HCT116 (cell line): ENCODE measurements around the gene RNU1-1. TPM values are rescaled to one million over a fixed set of nuclear protein-coding genes. Genes with fewer than 3 reads are reported as not detected.
A peak's percentile ranks its signal among the peaks of the same experiment; 100 is the strongest.
"Not testable (repeated sequence)": the region's sequence is repeated elsewhere in the genome, so short reads cannot be mapped to it uniquely, and the experiment has no call there.

Experiments
- ATAC-seq: fragments of 200-7000 bp; cut with Tn5 transposase; 2 replicates; pipeline ENCODE4 v1.9.1; 2020; ENCODE audit warnings: mild to moderate bottlenecking, moderate library complexity
- BruUV-seq: library from RNA; stranded (reverse); fragments of 400-500 nt; replicated peaks from 2 replicates; lab custom pipeline; 2021; lab: Mats Ljungman, UMichigan
- CTCF ChIA-PET: fragments of 300-600 bp; sonication (Branson Sonifier 250); formaldehyde crosslinking; loops from one replicate; lab custom pipeline; 2021; ENCODE audit warnings: antibody characterized with exemption; lab: Charles Lee
- POLR2A ChIA-PET: fragments of 300-600, 350-600 bp; sonication (Branson Sonifier 250); formaldehyde crosslinking; loops from one replicate; lab custom pipeline; 2021; ENCODE audit warnings: antibody characterized with exemption; lab: Charles Lee
- RAD21 ChIA-PET, 2 experiments: fragments of 300-600 bp; sonication (Branson Sonifier 250); formaldehyde crosslinking; loops; one replicate each; lab custom pipeline; 2023; ENCODE audit warnings: low total read pairs in 2 of 2; ENCODE audit not compliant: uncharacterized antibody in 2 of 2, unreplicated experiment in 2 of 2, low non-redundant PET in 1 of 2; lab: Charles Lee
- DNase-seq: peaks from one replicate; pipeline ENCODE4 v3.0.0-alpha.2; 2010; ENCODE audit warnings: low read depth, low spot score
- H2AFZ ChIP-seq: fragments of 200-600 bp; shearing (Covaris generic), sonication (generic); 2 replicates; pipeline ENCODE4 v1.6.1; 2017; ENCODE audit warnings: low read depth, mixed run types, mixed read lengths, antibody characterized with exemption, low read length; ENCODE audit not compliant: poor library complexity, severe bottlenecking
- H3K27ac ChIP-seq: 2 replicates; pipeline ENCODE4 v1.5.1; 2012; ENCODE audit warnings: low read depth, low read length
- H3K27me3 ChIP-seq: fragments of 200-600 bp; sonication (generic); 2 replicates; pipeline ENCODE4 v1.6.1; 2016; ENCODE audit warnings: mixed run types, low read length, mixed read lengths; ENCODE audit not compliant: insufficient read depth
- H3K36me3 ChIP-seq, 2 experiments: fragments of 200-500 bp in 1 of 2; fragments of 200-600 bp in 1 of 2; sonication (Bioruptor generic) in 1 of 2; sonication (generic) in 1 of 2; 2 replicates each; pipeline versions ENCODE4 v1.5.1 to v1.6.1; 2014 to 2016; ENCODE audit warnings: low read length in 2 of 2, inconsistent platforms in 1 of 2, mixed read lengths in 1 of 2, mixed run types in 1 of 2; ENCODE audit not compliant: insufficient read depth in 2 of 2, control insufficient read depth in 1 of 2
- H3K4me1 ChIP-seq, 2 experiments: fragments of 200-600 bp in 1 of 2; sonication (generic) in 1 of 2; 2 replicates each; pipeline versions ENCODE4 v1.5.1 to v1.6.1; 2012 to 2017; ENCODE audit warnings: low read length in 2 of 2, inconsistent platforms in 1 of 2, mild to moderate bottlenecking in 1 of 2, mixed read lengths in 1 of 2, mixed run types in 1 of 2, moderate library complexity in 1 of 2; ENCODE audit not compliant: insufficient read depth in 2 of 2, control insufficient read depth in 1 of 2
- H3K4me2 ChIP-seq: fragments of 200-600 bp; sonication (generic); 2 replicates; pipeline ENCODE4 v1.6.1; 2017; ENCODE audit warnings: mixed run types, low read length, mixed read lengths
- H3K4me3 ChIP-seq, 2 experiments: fragments of 200-600 bp in 1 of 2; sonication (generic) in 1 of 2; replicated peaks in 1 of 2; 2 replicates each; pipeline ENCODE4 v1.5.1; 2011 to 2016; ENCODE audit warnings: low read length in 2 of 2, control low read depth in 1 of 2, low read depth in 1 of 2, mild to moderate bottlenecking in 1 of 2, mixed read lengths in 1 of 2, mixed run types in 1 of 2
- H3K79me2 ChIP-seq: fragments of 200-600 bp; sonication (generic); 2 replicates; pipeline ENCODE4 v1.6.1; 2017; ENCODE audit warnings: mild to moderate bottlenecking, mixed run types, low read length, moderate library complexity, mixed read lengths; ENCODE audit not compliant: insufficient read depth
- H3K9ac ChIP-seq: fragments of 200-600 bp; sonication (generic); 2 replicates; pipeline ENCODE4 v1.6.1; 2016; ENCODE audit warnings: low read length, mixed read lengths
- H3K9me2 ChIP-seq: fragments of 200-600 bp; sonication (generic), shearing (Covaris generic); 2 replicates; pipeline ENCODE4 v1.6.1; 2017; ENCODE audit warnings: mixed run types, mild to moderate bottlenecking, moderate library complexity; ENCODE audit not compliant: insufficient read depth
- H3K9me3 ChIP-seq, 2 experiments: fragments of 200-500 bp in 1 of 2; fragments of 200-600 bp in 1 of 2; sonication (Bioruptor generic) in 1 of 2; sonication (generic) in 1 of 2; 2 replicates each; pipeline ENCODE4 v1.6.1; 2014 to 2017; ENCODE audit warnings: low read length in 2 of 2, mixed read lengths in 2 of 2, inconsistent platforms in 1 of 2, low read depth in 1 of 2, mild to moderate bottlenecking in 1 of 2, mixed run types in 1 of 2, moderate library complexity in 1 of 2; ENCODE audit not compliant: control insufficient read depth in 1 of 2, insufficient read depth in 1 of 2
- H4K20me1 ChIP-seq: fragments of 200-600 bp; sonication (generic), shearing (Covaris generic); 2 replicates; pipeline ENCODE4 v1.6.1; 2017; ENCODE audit warnings: mixed run types, mild to moderate bottlenecking, moderate library complexity; ENCODE audit not compliant: insufficient read depth
- MAX ChIP-seq: IDR thresholded peaks from 2 replicates; pipeline ENCODE4 v1.6.1; 2012
- intact Hi-C: fragments of 100-400 bp; cut with micrococcal nuclease; formaldehyde crosslinking; loops from 2 replicates; pipeline ENCODE4 v1.10.0; 2022
- total RNA-seq: library from RNA; stranded (reverse); gene quantifications from one replicate; pipeline ENCODE4 v1.2.1, GENCODE V29; 2021; ENCODE audit not compliant: unreplicated experiment

Gene RNU1-1
- total RNA-seq, 1 experiment from 2014 or later, result 1,685 TPM

DNA sequence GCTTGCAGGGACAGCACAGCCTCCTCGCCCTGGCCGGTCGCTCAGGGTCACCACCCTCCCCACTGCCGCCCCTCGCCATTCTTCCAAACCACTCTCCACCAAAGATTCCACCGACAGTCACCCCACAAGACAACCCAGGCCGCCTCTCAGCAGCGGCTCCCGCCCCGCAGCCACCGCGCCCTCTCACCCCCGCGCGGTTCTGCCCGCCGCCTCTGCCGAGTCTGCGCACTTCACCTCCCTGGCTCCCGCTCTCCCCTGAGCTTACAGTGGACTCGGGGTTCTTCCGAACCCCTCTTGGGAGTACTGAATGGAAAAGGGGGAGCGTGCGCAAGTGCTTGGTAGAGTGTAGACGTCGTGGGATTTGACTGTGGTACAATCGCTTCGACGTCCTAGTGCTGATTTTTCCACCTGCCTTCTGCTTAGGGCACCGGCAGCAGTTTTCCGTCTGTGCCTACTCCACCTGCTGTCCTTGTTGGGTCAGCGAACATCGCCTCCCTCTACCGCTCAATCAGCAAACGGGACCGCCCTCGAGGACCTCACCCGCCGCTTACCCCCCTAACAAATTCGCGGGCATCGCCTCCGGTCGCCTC, 20.2 kb upstream of the RNU1-1 start:
- H2AFZ ChIP-seq, DNase-seq, H3K4me3 ChIP-seq, H3K9me2 ChIP-seq, CTCF ChIA-PET, H3K27me3 ChIP-seq, H3K4me1 ChIP-seq, H3K9me3 ChIP-seq, intact Hi-C loops, H4K20me1 ChIP-seq, H3K9ac ChIP-seq, H3K27ac ChIP-seq, ATAC-seq, H3K79me2 ChIP-seq, POLR2A ChIA-PET, BruUV-seq, H3K36me3 ChIP-seq: not testable (repeated sequence)
- RAD21 ChIA-PET, result interaction anchor here in 1 of 2 experiments (0.5 kb wide), 1 partner anchor 344 kb away, joined by 6 read pairs; no protein-coding TSS in a partner anchor
- peak overlapping the region; percentile 39; the same call in 1 of the 2 replicates for H3K4me2 ChIP-seq
- TF ChIP-seq MAX, result peak; percentile 1; the same call in 1 of the 2 replicates

GRCh38 chr1:16532235-16532991, 18.3 kb upstream of the RNU1-1 start:
- H3K4me3 ChIP-seq, RAD21 ChIA-PET, H3K79me2 ChIP-seq, H3K4me2 ChIP-seq, H4K20me1 ChIP-seq, H3K27me3 ChIP-seq, H3K4me1 ChIP-seq, ATAC-seq, DNase-seq, POLR2A ChIA-PET, H2AFZ ChIP-seq, intact Hi-C loops, H3K9me2 ChIP-seq, CTCF ChIA-PET, H3K36me3 ChIP-seq, H3K27ac ChIP-seq, BruUV-seq, H3K9me3 ChIP-seq, H3K9ac ChIP-seq: not testable (repeated sequence)

DNA sequence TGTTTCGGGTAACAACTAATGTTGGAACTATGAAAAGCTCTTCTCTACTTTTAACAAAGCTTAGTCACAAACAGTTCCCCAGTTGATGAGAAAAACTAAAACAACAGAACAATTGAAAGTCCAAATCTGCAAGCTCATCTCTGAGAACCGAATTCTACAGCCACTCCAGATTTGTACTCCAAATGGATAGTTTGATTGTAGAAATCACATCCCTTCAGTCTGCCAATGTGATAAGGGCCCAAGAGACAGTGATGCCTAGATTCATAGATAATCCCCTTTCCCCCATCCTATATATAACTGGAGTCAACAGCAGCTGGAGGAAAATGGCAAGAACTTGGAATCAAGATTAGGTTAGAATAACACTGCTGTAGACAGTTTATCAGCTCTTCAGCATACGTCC, 14.3 kb upstream of the RNU1-1 start:
- H3K4me2 ChIP-seq, CTCF ChIA-PET, DNase-seq, H3K27me3 ChIP-seq, ATAC-seq, H2AFZ ChIP-seq, H3K79me2 ChIP-seq, H3K9me2 ChIP-seq, H3K9me3 ChIP-seq, POLR2A ChIA-PET, intact Hi-C loops, H3K36me3 ChIP-seq, H3K4me1 ChIP-seq, H3K27ac ChIP-seq, RAD21 ChIA-PET, H3K9ac ChIP-seq, H3K4me3 ChIP-seq, H4K20me1 ChIP-seq, BruUV-seq: not testable (repeated sequence)

DNA sequence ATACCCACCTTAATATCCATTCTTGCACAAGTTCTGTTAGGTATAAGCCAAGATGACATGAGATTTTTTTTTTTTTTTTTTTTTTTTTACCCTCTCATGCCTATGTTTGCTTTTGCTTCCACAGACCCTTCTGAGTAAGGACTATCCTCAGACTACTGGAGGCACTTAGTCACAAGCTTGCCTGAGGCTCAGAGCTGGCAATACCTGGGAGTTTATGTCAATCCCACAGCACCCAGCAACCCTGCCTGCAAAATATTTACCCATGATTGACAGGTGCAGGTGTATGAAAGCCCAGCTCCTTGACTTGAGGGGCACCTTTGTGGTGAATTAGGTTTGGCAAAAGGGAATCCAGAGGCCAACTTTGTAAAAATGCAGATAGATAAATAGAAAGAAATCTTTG, 11.7 kb upstream of the RNU1-1 start:
- H3K9me2 ChIP-seq, H3K4me2 ChIP-seq, H4K20me1 ChIP-seq, H3K4me1 ChIP-seq, ATAC-seq, intact Hi-C loops, POLR2A ChIA-PET, H3K27ac ChIP-seq, H3K9me3 ChIP-seq, H3K27me3 ChIP-seq, DNase-seq, H3K36me3 ChIP-seq, CTCF ChIA-PET, H3K4me3 ChIP-seq, H3K79me2 ChIP-seq, BruUV-seq, RAD21 ChIA-PET, H2AFZ ChIP-seq, H3K9ac ChIP-seq: not testable (repeated sequence)
